Measurements from ENCODE around the gene SUPT16H. TPM values are rescaled to one million over a fixed set of nuclear protein-coding genes. Genes with fewer than 3 reads are reported as not detected.

SUPT16H gene
- total RNA-seq, 1 experiment from 2014 or later, result 210 TPM

DNA sequence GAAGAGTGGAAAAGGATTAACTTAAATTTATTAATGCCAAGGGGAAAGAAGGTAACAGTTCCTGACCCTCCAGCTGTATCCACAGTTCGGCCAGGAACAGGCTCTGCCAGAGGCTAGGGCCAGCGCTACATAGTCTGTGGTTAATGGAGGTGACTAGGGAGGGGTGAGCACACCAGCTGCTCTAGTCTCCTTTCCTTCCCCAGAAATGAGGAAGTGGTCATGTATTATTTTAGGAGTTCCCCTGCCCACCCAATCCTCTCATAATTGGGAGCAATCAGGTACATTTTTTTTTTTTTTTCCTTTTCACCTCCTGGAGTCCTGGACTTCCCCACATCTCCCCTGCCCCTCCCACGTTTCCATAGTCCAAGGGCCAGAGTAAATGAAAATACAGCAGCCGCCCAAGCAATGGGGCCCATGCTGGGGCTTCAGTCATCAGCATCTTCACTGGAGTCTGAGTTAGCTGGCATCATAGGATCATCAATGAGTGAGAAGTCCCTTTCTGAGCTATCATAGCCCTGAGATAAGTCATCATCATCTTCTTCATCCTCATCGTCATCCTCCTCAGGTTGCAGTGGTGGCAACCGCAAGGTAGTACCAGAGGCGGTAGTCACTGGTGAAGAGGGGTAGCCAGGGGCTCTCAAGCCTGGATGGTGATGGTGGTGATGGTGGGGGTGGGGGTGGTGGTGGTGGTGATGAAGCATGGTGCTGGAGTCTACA lies 1.5 kb upstream of the SUPT16H start:
- Histone ChIP-seq H2BK20ac (ENCODE audit: low read depth, low read length, poor library complexity, severe bottlenecking) (no peak overlapping the region), H3K4me2 (ENCODE audit: insufficient read depth, insufficient read length, low read length) (peak overlapping the region; percentile 77), H2BK12ac (ENCODE audit: insufficient read length, low read depth, low read length) (no peak overlapping the region), H3K56ac (ENCODE audit: insufficient read length, low read depth, low read length) (no peak overlapping the region), H3K18ac (ENCODE audit: insufficient read length, low read depth, low read length) (no peak overlapping the region), H2BK15ac (ENCODE audit: low read depth, low read length) (no peak overlapping the region), H3K79me1 (ENCODE audit: insufficient read depth, low read depth, low read length, poor library complexity, severe bottlenecking) (peaks cover 4% of the 10 kb centered on the region), H3K27ac (ENCODE audit: insufficient read length, low read depth, low read length) (no peak overlapping the region), H2AFZ (ENCODE audit: low read length) (no peak overlapping the region), H3K23ac (ENCODE audit: insufficient read length, low read depth, low read length) (no peak overlapping the region), H3K27me3 (ENCODE audit: insufficient read depth, low read length) (no peaks in the 10 kb centered on the region), H3K14ac (ENCODE audit: insufficient read depth, low read length) (no peak overlapping the region), H3K4me1 (ENCODE audit: insufficient read depth, low read length) (no peaks in the 10 kb centered on the region), H2BK120ac (ENCODE audit: low read depth, low read length, poor library complexity, severe bottlenecking) (no peak overlapping the region), H4K20me1 (ENCODE audit: control insufficient read depth, insufficient read depth, insufficient read length) (no peaks in the 10 kb centered on the region), H3K4ac (ENCODE audit: low read depth, low read length) (no peak overlapping the region), H3K23me2 (ENCODE audit: insufficient read length, low read depth, low read length, poor library complexity, severe bottlenecking) (peaks cover 11% of the 10 kb centered on the region), H4K8ac (replicated peaks; ENCODE audit: insufficient read length, low read depth, low read length) (no peak overlapping the region), H3K9me3 (ENCODE audit: control insufficient read depth, low read depth, low read length) (no peaks in the 10 kb centered on the region), H2BK5ac (ENCODE audit: insufficient read length, low read length) (no peak overlapping the region), H3K9ac (ENCODE audit: extremely low read depth, insufficient read length, low read length) (no peak overlapping the region), H3K79me2 (ENCODE audit: insufficient read depth, low read length) (peaks cover 20% of the 10 kb centered on the region; the same call in 1 of the 2 replicates), H4K91ac (ENCODE audit: insufficient read length, low read depth, low read length) (no peak overlapping the region), H2AK5ac (ENCODE audit: insufficient read length, low read length) (no peak overlapping the region), H4K5ac (ENCODE audit: insufficient read length, low read depth, low read length) (no peak overlapping the region), H3T11ph (ENCODE audit: low read length) (no peak overlapping the region)
- TF ChIP-seq, protein P1, sequence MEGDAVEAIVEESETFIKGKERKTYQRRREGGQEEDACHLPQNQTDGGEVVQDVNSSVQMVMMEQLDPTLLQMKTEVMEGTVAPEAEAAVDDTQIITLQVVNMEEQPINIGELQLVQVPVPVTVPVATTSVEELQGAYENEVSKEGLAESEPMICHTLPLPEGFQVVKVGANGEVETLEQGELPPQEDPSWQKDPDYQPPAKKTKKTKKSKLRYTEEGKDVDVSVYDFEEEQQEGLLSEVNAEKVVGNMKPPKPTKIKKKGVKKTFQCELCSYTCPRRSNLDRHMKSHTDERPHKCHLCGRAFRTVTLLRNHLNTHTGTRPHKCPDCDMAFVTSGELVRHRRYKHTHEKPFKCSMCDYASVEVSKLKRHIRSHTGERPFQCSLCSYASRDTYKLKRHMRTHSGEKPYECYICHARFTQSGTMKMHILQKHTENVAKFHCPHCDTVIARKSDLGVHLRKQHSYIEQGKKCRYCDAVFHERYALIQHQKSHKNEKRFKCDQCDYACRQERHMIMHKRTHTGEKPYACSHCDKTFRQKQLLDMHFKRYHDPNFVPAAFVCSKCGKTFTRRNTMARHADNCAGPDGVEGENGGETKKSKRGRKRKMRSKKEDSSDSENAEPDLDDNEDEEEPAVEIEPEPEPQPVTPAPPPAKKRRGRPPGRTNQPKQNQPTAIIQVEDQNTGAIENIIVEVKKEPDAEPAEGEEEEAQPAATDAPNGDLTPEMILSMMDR (conservative IDR thresholded peaks at IDR 0.05), result no peak
- H3K27me3 Mint-ChIP-seq (ENCODE audit: low read depth), result no peaks in the 10 kb centered on the region
- H3K36me3 Mint-ChIP-seq (ENCODE audit: insufficient read depth in 1 of 3, low read depth in 3 of 3), result peaks cover 23 to 60% (median 44%) of the 10 kb centered on the region in 3 experiments; a peak in 6 of 7 replicates
- H3K9me3 Mint-ChIP-seq, result peaks cover 0 to 8% of the 10 kb centered on the region in 2 experiments; a peak in 1 of 5 replicates
- WGBS (ENCODE audit: extremely low coverage, insufficient read length, low lambda C conversion rate), result no CpG with 5 or more reads among the region's 7 CpGs
- peaks cover 19 to 23% of the 10 kb centered on the region in 2 experiments for H3K4me1 Mint-ChIP-seq
- peak overlapping the region in 1 of 3 experiments; percentile 100; a peak in 3 of 7 replicates for H3K27ac Mint-ChIP-seq
- H3K4me3 Mint-ChIP-seq, result peak overlapping the region; percentile 96 to 98
- no peak for DNase-seq
